H1 (cell line): Measurements from ENCODE around the gene QRICH2. TPM values are rescaled to one million over a fixed set of nuclear protein-coding genes. Genes with fewer than 3 reads are reported as not detected.

Source experiments
- CTCF ChIA-PET: fragments of 300-600 bp; sonication (Branson Sonifier 250); formaldehyde crosslinking; loops from one replicate; lab custom pipeline; 2021; ENCODE audit not compliant: partially characterized antibody; lab: Charles Lee
- POLR2A ChIA-PET: fragments of 300-600 bp; sonication (Branson Sonifier 250); formaldehyde crosslinking; loops from one replicate; lab custom pipeline; 2021; ENCODE audit warnings: inconsistent platforms; ENCODE audit not compliant: partially characterized antibody; lab: Charles Lee
- DNase-seq, 2 experiments: peaks; one replicate each; pipeline versions ENCODE4 v3.0.0 to v3.0.0-alpha.2; 2010 to 2022; ENCODE audit warnings: low spot score in 2 of 2, low read depth in 1 of 2, mixed read lengths in 1 of 2
- FAIRE-seq: peaks from 2 replicates; lab custom pipeline; 2011; peaks lifted over from hg19 to GRCh38; lab: Jason Lieb, UNC
- H2AFZ ChIP-seq: 2 replicates; pipeline ENCODE4 v1.8.1; 2012; ENCODE audit warnings: low read length, inconsistent platforms
- H2AK5ac ChIP-seq: 2 replicates; pipeline ENCODE4 v1.6.1; 2013; ENCODE audit warnings: low read depth, low read length
- H2BK120ac ChIP-seq: replicated peaks from 2 replicates; pipeline ENCODE3; 2013; ENCODE audit warnings: low read depth, low read length, inconsistent platforms
- H2BK12ac ChIP-seq: 2 replicates; pipeline ENCODE4 v1.6.1; 2013; ENCODE audit warnings: low read depth, low read length
- H2BK15ac ChIP-seq: 2 replicates; pipeline ENCODE4 v1.6.1; 2013; ENCODE audit warnings: low read length
- H2BK20ac ChIP-seq: 2 replicates; pipeline ENCODE4 v1.6.1; 2013; ENCODE audit warnings: low read length
- H2BK5ac ChIP-seq: 2 replicates; pipeline ENCODE4 v1.6.1; 2013; ENCODE audit warnings: low read depth, low read length
- H3K14ac ChIP-seq: 2 replicates; pipeline ENCODE4 v1.6.1; 2013; ENCODE audit warnings: inconsistent platforms; ENCODE audit not compliant: insufficient read length
- H3K18ac ChIP-seq: 2 replicates; pipeline ENCODE4 v1.6.1; 2013; ENCODE audit warnings: low read length; ENCODE audit errors: extremely low read depth
- H3K23ac ChIP-seq: 2 replicates; pipeline ENCODE4 v1.6.1; 2013; ENCODE audit warnings: inconsistent platforms; ENCODE audit not compliant: insufficient read length
- H3K23me2 ChIP-seq: 2 replicates; pipeline ENCODE4 v1.6.1; 2013; ENCODE audit warnings: low read depth, low read length
- H3K27ac ChIP-seq: 2 replicates; pipeline ENCODE4 v1.6.1; 2011; ENCODE audit warnings: low read depth, low read length, inconsistent platforms
- H3K27me3 ChIP-seq, 4 experiments: replicated peaks in 1 of 4; 1 replicate in 1 of 4; 2 replicates in 3 of 4; pipeline versions ENCODE4 v1.6.1 to v1.8.1; 2011 to 2013; ENCODE audit warnings: low read length in 3 of 4, mild to moderate bottlenecking in 3 of 4, inconsistent platforms in 2 of 4, mixed read lengths in 2 of 4, moderate library complexity in 1 of 4; ENCODE audit not compliant: control insufficient read depth in 3 of 4, insufficient read depth in 3 of 4; ENCODE audit errors: extremely low read depth in 1 of 4
- H3K36me3 ChIP-seq, 4 experiments: 2 replicates each; pipeline versions ENCODE4 v1.6.1 to v1.8.1; 2011 to 2013; ENCODE audit warnings: mild to moderate bottlenecking in 4 of 4, low read length in 3 of 4, moderate library complexity in 2 of 4, control low read depth in 1 of 4, inconsistent platforms in 1 of 4; ENCODE audit not compliant: insufficient read depth in 4 of 4, control insufficient read depth in 2 of 4
- H3K4ac ChIP-seq: replicated peaks from 2 replicates; pipeline ENCODE3; 2013; ENCODE audit warnings: low read length, low read depth, mixed read lengths, inconsistent platforms; ENCODE audit not compliant: insufficient read length
- H3K4me1 ChIP-seq, 4 experiments: replicated peaks in 1 of 4; 1 replicate in 1 of 4; 2 replicates in 3 of 4; pipeline versions ENCODE4 v1.6.1 to v1.8.1; 2011 to 2013; ENCODE audit warnings: low read length in 3 of 4, inconsistent platforms in 2 of 4, mixed read lengths in 1 of 4; ENCODE audit not compliant: insufficient read depth in 4 of 4, control insufficient read depth in 3 of 4
- H3K4me2 ChIP-seq, 2 experiments: 2 replicates each; pipeline versions ENCODE4 v1.6.1 to v1.8.1; 2011 to 2013; ENCODE audit warnings: low read depth in 2 of 2, low read length in 2 of 2, control low read depth in 1 of 2, inconsistent platforms in 1 of 2, mild to moderate bottlenecking in 1 of 2; ENCODE audit not compliant: insufficient read depth in 1 of 2
- H3K4me3 ChIP-seq, 4 experiments: fragments of 200-600, 300-600 bp in 1 of 4; sonication (generic), shearing (Covaris generic), sonication (Bioruptor Twin) in 1 of 4; 2 replicates each; pipeline versions ENCODE4 v1.5.1 to v1.8.1; 2011 to 2016; ENCODE audit warnings: low read length in 4 of 4, low read depth in 3 of 4, control low read depth in 2 of 4, inconsistent platforms in 2 of 4, mild to moderate bottlenecking in 2 of 4, mixed read lengths in 1 of 4, moderate library complexity in 1 of 4; ENCODE audit not compliant: insufficient read depth in 2 of 4; ENCODE audit errors: extremely low read depth in 1 of 4
- H3K56ac ChIP-seq: replicated peaks from 2 replicates; pipeline ENCODE3; 2013; ENCODE audit warnings: low read depth, mild to moderate bottlenecking, mixed read lengths, low read length, inconsistent platforms; ENCODE audit not compliant: insufficient read length
- H3K79me1 ChIP-seq: 2 replicates; pipeline ENCODE4 v1.6.1; 2013; ENCODE audit warnings: low read depth, low read length, control low read depth
- H3K79me2 ChIP-seq, 2 experiments: 2 replicates each; pipeline versions ENCODE4 v1.6.1 to v1.8.1; 2012 to 2013; ENCODE audit warnings: low read length in 2 of 2, mild to moderate bottlenecking in 2 of 2, inconsistent platforms in 1 of 2; ENCODE audit not compliant: insufficient read depth in 2 of 2, control insufficient read depth in 1 of 2
- H3K9ac ChIP-seq, 4 experiments: replicated peaks in 1 of 4; 1 replicate in 1 of 4; 2 replicates in 3 of 4; pipeline versions ENCODE4 v1.6.1 to v1.8.1; 2011 to 2013; ENCODE audit warnings: low read depth in 3 of 4, low read length in 3 of 4, control low read depth in 2 of 4, mild to moderate bottlenecking in 2 of 4, moderate library complexity in 2 of 4, inconsistent platforms in 1 of 4; ENCODE audit errors: extremely low read depth in 1 of 4
- H3K9me3 ChIP-seq, 2 experiments: 2 replicates each; pipeline versions ENCODE4 v1.6.1 to v1.8.1; 2012 to 2013; ENCODE audit warnings: mild to moderate bottlenecking in 2 of 2, moderate library complexity in 2 of 2, control low read depth in 1 of 2, inconsistent platforms in 1 of 2, low read depth in 1 of 2, low read length in 1 of 2, mixed read lengths in 1 of 2; ENCODE audit not compliant: insufficient read depth in 2 of 2
- H4K20me1 ChIP-seq, 2 experiments: replicated peaks in 1 of 2; 2 replicates each; pipeline versions ENCODE3 to v1.8.1; 2011 to 2013; ENCODE audit warnings: inconsistent platforms in 2 of 2, low read length in 2 of 2, mild to moderate bottlenecking in 1 of 2; ENCODE audit not compliant: insufficient read depth in 2 of 2, control insufficient read depth in 1 of 2
- H4K5ac ChIP-seq: 2 replicates; pipeline ENCODE4 v1.6.1; 2013; ENCODE audit warnings: low read length, low read depth, mixed read lengths, inconsistent platforms; ENCODE audit not compliant: insufficient read length
- H4K8ac ChIP-seq: 2 replicates; pipeline ENCODE4 v1.8.0; 2013; ENCODE audit warnings: mild to moderate bottlenecking, moderate library complexity, low read length, inconsistent platforms; ENCODE audit not compliant: insufficient read depth; ENCODE audit errors: extremely low read depth
- H4K91ac ChIP-seq: replicated peaks from 2 replicates; pipeline ENCODE3; 2013; ENCODE audit warnings: low read length, mixed read lengths, inconsistent platforms; ENCODE audit not compliant: insufficient read length
- BRCA1 ChIP-seq: IDR thresholded peaks from 2 replicates; pipeline ENCODE4 v1.6.1; 2012; ENCODE audit warnings: low read depth, low read length, improper control_type of control experiment
- CBX5 ChIP-seq: fragments of 300-800, 300-1000 bp; sonication (generic); IDR thresholded peaks from 2 replicates; pipeline ENCODE4 v1.7.1; 2016; ENCODE audit warnings: antibody characterized with exemption, low read length, low read depth
- CTBP2 ChIP-seq: IDR thresholded peaks from 2 replicates; pipeline ENCODE4 v1.7.0; 2011; ENCODE audit warnings: borderline replicate concordance, mild to moderate bottlenecking, moderate library complexity, mixed read lengths, low read length; ENCODE audit not compliant: insufficient read depth, insufficient read length
- FOSL1 ChIP-seq: IDR thresholded peaks from 2 replicates; pipeline ENCODE4 v1.6.1; 2011; ENCODE audit warnings: mild to moderate bottlenecking, low read depth, low read length, moderate library complexity; ENCODE audit not compliant: insufficient read depth
- GTF2F1 ChIP-seq: IDR thresholded peaks from 2 replicates; pipeline ENCODE4 v1.6.1; 2012; ENCODE audit warnings: low read depth, low read length, improper control_type of control experiment, borderline replicate concordance
- MAFK ChIP-seq: IDR thresholded peaks from 2 replicates; pipeline ENCODE4 v1.6.1; 2012; ENCODE audit warnings: low read depth, mild to moderate bottlenecking, improper control_type of control experiment, low read length
- NRF1 ChIP-seq: IDR thresholded peaks from 2 replicates; pipeline ENCODE4 v1.6.1; 2011; ENCODE audit warnings: mild to moderate bottlenecking, low read depth, low read length, improper control_type of control experiment
- PHF8 ChIP-seq: fragments of 200-600 bp; sonication (generic); conservative IDR thresholded peaks from 2 replicates; pipeline ENCODE4 v1.7.1; 2012; ENCODE audit warnings: low read depth, mild to moderate bottlenecking, inconsistent platforms, low read length, moderate library complexity
- POLR2A ChIP-seq, 2 experiments: IDR thresholded peaks; 1 replicate in 1 of 2; 2 replicates in 1 of 2; pipeline ENCODE4 v1.6.1; 2011; ENCODE audit warnings: low read depth in 2 of 2, low read length in 2 of 2, mild to moderate bottlenecking in 2 of 2; ENCODE audit errors: control extremely low read depth in 1 of 2
- POU5F1 ChIP-seq: IDR thresholded peaks from 2 replicates; pipeline ENCODE4 v1.6.1; 2011; ENCODE audit warnings: low read depth, mild to moderate bottlenecking, low read length, moderate library complexity
- SIN3A ChIP-seq, 2 experiments: IDR thresholded peaks in 1 of 2; conservative IDR thresholded peaks in 1 of 2; 2 replicates each; pipeline ENCODE4 v1.6.1; 2011 to 2012; ENCODE audit warnings: low read length in 2 of 2, improper control_type of control experiment in 1 of 2, low read depth in 1 of 2, mild to moderate bottlenecking in 1 of 2
- SIX5 ChIP-seq: IDR thresholded peaks from 2 replicates; pipeline ENCODE4 v1.6.1; 2011; ENCODE audit warnings: mild to moderate bottlenecking, low read depth, low read length
- SUZ12 ChIP-seq: fragments of 200-600 bp; sonication (generic); IDR thresholded peaks from 2 replicates; pipeline ENCODE4 v1.6.1; 2012; ENCODE audit warnings: mild to moderate bottlenecking, inconsistent platforms, low read length, moderate library complexity, mixed read lengths
- WGBS, 2 experiments: shearing (Covaris generic) in 1 of 2; methylation state at CpG; one replicate each; pipeline versions ENCODE4 v1.1.6 to v1.1.7; 2013 to 2015; ENCODE audit warnings: low lambda C conversion rate in 2 of 2, mixed read lengths in 2 of 2, inconsistent platforms in 1 of 2, low coverage in 1 of 2, missing lambda C conversion rate in 1 of 2; ENCODE audit not compliant: insufficient replicate concordance in 2 of 2, insufficient coverage in 1 of 2, insufficient read length in 1 of 2; ENCODE audit errors: extremely low coverage in 1 of 2, missing lambda C conversion rate in 1 of 2; 5-methylcytosine and 5-hydroxymethylcytosine counted together
- polyA plus RNA-seq, 7 experiments: library from polyadenylated mRNA; depleted of rRNA in 3 of 7; stranded (reverse) in 5 of 7; unstranded in 2 of 7; fragments of >200 nt in 5 of 7; fragments of 200-250 nt in 2 of 7; gene quantifications; 1 replicate in 5 of 7; 2 replicates in 1 of 7; 4 replicates in 1 of 7; pipeline versions ENCODE4 v1.2.1 to v1.2.3, GENCODE V29; 2011 to 2013; ENCODE audit warnings: missing spikeins in 2 of 7, mixed read lengths in 2 of 7
- total RNA-seq: library from RNA; stranded (reverse); fragmentation: NEBNext Ultra II Directional; extraction: Animal tissue kit (Norgen Biotek cat#: 25700); gene quantifications from 2 replicates; pipeline ENCODE4 v1.2.1, GENCODE V29; 2021
- TF ChIP-seq, protein P1 (sequence below): IDR thresholded peaks from 2 replicates; pipeline ENCODE4 v1.6.1; 2012; ENCODE audit warnings: inconsistent platforms

The QRICH2 gene
- total and polyA plus RNA-seq, 2 of the 8 experiments (the other 6 are each of a cell fraction or from before 2014, with no cell fraction given): 2.8 to 3.8 TPM

DNA sequence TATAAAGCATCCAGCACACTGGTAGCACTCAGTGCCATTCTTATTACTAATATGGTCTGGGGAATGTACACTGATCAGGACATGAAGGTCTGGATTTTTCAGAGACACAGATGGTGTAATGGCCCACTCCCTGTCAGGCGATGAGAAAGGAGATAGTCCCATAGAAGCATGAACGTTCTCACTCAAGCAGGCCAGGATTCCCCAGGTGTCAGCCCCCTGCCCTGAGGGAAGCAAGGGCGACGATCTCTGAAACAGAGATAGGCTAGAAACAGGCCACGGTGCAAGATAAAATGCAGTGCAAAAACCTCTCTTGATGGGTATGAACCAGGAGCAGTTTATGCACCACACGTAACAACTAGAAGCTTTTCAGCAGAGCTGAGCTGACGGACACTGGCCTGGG lies 35.0 kb upstream of the QRICH2 start:
- CTCF ChIA-PET: interaction anchor here (29.3 kb wide), 1 partner anchor 43 kb away, joined by 635 read pairs; the partner anchor contains the start of gene SPHK1
- H3K4me2 ChIP-seq: no peak overlapping the region
- no peaks in the 10 kb centered on the region for H3K9me3 ChIP-seq
- H3K4ac ChIP-seq: no peak overlapping the region
- WGBS, 2 experiments: 91% methylated on average over 7 of the region's 7 CpGs; no CpG with 5 or more reads in 1 of the 2 experiments
- H2BK12ac ChIP-seq: no peak overlapping the region
- no peak overlapping the region for H3K27ac ChIP-seq
- no peaks in the 10 kb centered on the region for H3K4me1 ChIP-seq
- H3K27me3 ChIP-seq: no peaks in the 10 kb centered on the region
- H3K9ac ChIP-seq: no peak overlapping the region
- H2AK5ac ChIP-seq: no peak overlapping the region
- no peak overlapping the region for H2BK5ac ChIP-seq
- no peak overlapping the region for H4K8ac ChIP-seq
- POLR2A ChIA-PET: interaction anchor here (2.0 kb wide), 1 partner anchor 10 kb away, joined by 5 read pairs; the partner anchor contains the start of gene PRPSAP1
- DNase-seq (no peak), FAIRE-seq (no peak)
- H2BK120ac ChIP-seq: no peak overlapping the region
- H3K18ac ChIP-seq: no peak overlapping the region
- H3K14ac ChIP-seq: no peak overlapping the region
- no peaks in the 10 kb centered on the region; a peak in 1 of 4 replicates for H3K79me2 ChIP-seq
- H4K20me1 ChIP-seq: peaks cover 0 to 2% of the 10 kb centered on the region in 2 experiments
- H4K5ac ChIP-seq: no peak overlapping the region
- no peak overlapping the region for H4K91ac ChIP-seq
- H3K56ac ChIP-seq: no peak overlapping the region
- H2AFZ ChIP-seq: no peak overlapping the region
- H3K23ac ChIP-seq: no peak overlapping the region
- H2BK20ac ChIP-seq: no peak overlapping the region
- H3K23me2 ChIP-seq: no peaks in the 10 kb centered on the region
- H3K4me3 ChIP-seq: no peak overlapping the region
- peaks cover 4 to 24% (median 9%) of the 10 kb centered on the region in 4 experiments; a peak in 5 of 8 replicates for H3K36me3 ChIP-seq
- H2BK15ac ChIP-seq: no peak overlapping the region
- no peaks in the 10 kb centered on the region for H3K79me1 ChIP-seq
- TF ChIP-seq GTF2F1 (no peak), CTBP2 (no peak), FOSL1 (no peak), SIX5 (no peak), MAFK (no peak), POLR2A (IDR thresholded peaks at IDR 0.05; ENCODE audit: control extremely low read depth in 1 of 2, low read depth in 2 of 2, low read length in 2 of 2) (no peak), PHF8 (no peak), NRF1 (no peak), CBX5 (no peak), POU5F1 (no peak), BRCA1 (no peak), SIN3A (conservative IDR thresholded peaks at IDR 0.05 in 1 of 2, IDR thresholded peaks at IDR 0.05 in 1 of 2; ENCODE audit: low read depth in 1 of 2, low read length in 2 of 2) (no peak), SUZ12 (no peak)
- TF ChIP-seq, protein P1, sequence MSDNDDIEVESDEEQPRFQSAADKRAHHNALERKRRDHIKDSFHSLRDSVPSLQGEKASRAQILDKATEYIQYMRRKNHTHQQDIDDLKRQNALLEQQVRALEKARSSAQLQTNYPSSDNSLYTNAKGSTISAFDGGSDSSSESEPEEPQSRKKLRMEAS: no peak
